Neural cell (in vitro differentiated cells): Measurements from ENCODE around the gene MYOZ2. TPM values are rescaled to one million over a fixed set of nuclear protein-coding genes. Genes with fewer than 3 reads are reported as not detected.
"Not testable (repeated sequence)": the region's sequence is repeated elsewhere in the genome, so short reads cannot be mapped to it uniquely, and the experiment has no call there.

Source experiments
- H2AFZ ChIP-seq: fragments of 200-600, 300-800 bp; sonication (generic), shearing (Covaris generic); 2 replicates; pipeline ENCODE4 v1.6.0; 2014; ENCODE audit warnings: low read depth, mild to moderate bottlenecking, antibody characterized with exemption, low read length, moderate library complexity
- H3F3A ChIP-seq: fragments of 200-600 bp; shearing (Covaris generic); 2 replicates; pipeline ENCODE4 v1.6.1; 2016; ENCODE audit warnings: mild to moderate bottlenecking, moderate library complexity, mixed read lengths, antibody characterized with exemption, low read length; ENCODE audit not compliant: insufficient read depth, poor library complexity, severe bottlenecking
- H3K27ac ChIP-seq: fragments of 200-600, 300-800 bp; sonication (generic), shearing (Covaris generic); 2 replicates; pipeline ENCODE4 v1.5.1; 2014; ENCODE audit warnings: mild to moderate bottlenecking, low read length, moderate library complexity
- H3K27me3 ChIP-seq: fragments of 300-800, 200-600 bp; sonication (generic), shearing (Covaris generic); 2 replicates; pipeline ENCODE4 v1.6.0; 2014; ENCODE audit warnings: mild to moderate bottlenecking, low read depth, low read length, moderate library complexity; ENCODE audit not compliant: insufficient read depth
- H3K36me3 ChIP-seq: fragments of 300-800, 200-600 bp; sonication (generic), shearing (Covaris generic); 2 replicates; pipeline ENCODE4 v1.5.1; 2014; ENCODE audit warnings: mild to moderate bottlenecking, antibody characterized with exemption, low read length, moderate library complexity; ENCODE audit not compliant: insufficient read depth
- H3K4me2 ChIP-seq: fragments of 300-800, 200-600 bp; sonication (generic), shearing (Covaris generic); 2 replicates; pipeline ENCODE4 v1.6.0; 2014; ENCODE audit warnings: mild to moderate bottlenecking, low read length
- H3K4me3 ChIP-seq: fragments of 300-800, 200-600 bp; sonication (generic), shearing (Covaris generic); 2 replicates; pipeline ENCODE4 v1.5.1; 2014; ENCODE audit warnings: mild to moderate bottlenecking, low read length, moderate library complexity
- H3K79me2 ChIP-seq: fragments of 200-600 bp; shearing (Covaris generic); replicated peaks from 2 replicates; pipeline ENCODE4 v1.6.0; 2014; ENCODE audit warnings: mild to moderate bottlenecking, low read length, moderate library complexity; ENCODE audit not compliant: insufficient read depth
- H3K9ac ChIP-seq: fragments of 300-800, 200-600 bp; sonication (generic), shearing (Covaris generic); 2 replicates; pipeline ENCODE4 v1.6.1; 2016; ENCODE audit warnings: mild to moderate bottlenecking, low read length, mixed read lengths
- H3K9me2 ChIP-seq: fragments of 200-600 bp; shearing (Covaris generic); 2 replicates; pipeline ENCODE4 v1.6.1; 2016; ENCODE audit warnings: mild to moderate bottlenecking, low read length, mixed read lengths; ENCODE audit not compliant: insufficient read depth
- H3K9me3 ChIP-seq: fragments of 200-600, 300-800 bp; sonication (generic), shearing (Covaris generic); 2 replicates; pipeline ENCODE4 v1.6.1; 2016; ENCODE audit warnings: mild to moderate bottlenecking, mixed run types, low read length, moderate library complexity, mixed read lengths
- H4K20me1 ChIP-seq: fragments of 200-600 bp; shearing (Covaris generic); 2 replicates; pipeline ENCODE4 v1.6.1; 2016; ENCODE audit warnings: mild to moderate bottlenecking, mixed run types; ENCODE audit not compliant: insufficient read depth
- EP300 ChIP-seq: fragments of 450-650 bp; conservative IDR thresholded peaks from 2 replicates; pipeline ENCODE4 v1.6.1; 2014; ENCODE audit warnings: antibody characterized with exemption, mild to moderate bottlenecking, moderate library complexity; ENCODE audit not compliant: poor library complexity, severe bottlenecking
- EZH2 ChIP-seq: fragments of 200-600, 300-800 bp; shearing (Covaris generic), sonication (generic); IDR thresholded peaks from 2 replicates; pipeline ENCODE4 v1.6.1; 2014; ENCODE audit warnings: antibody characterized with exemption, low read length, borderline replicate concordance, mild to moderate bottlenecking; ENCODE audit not compliant: insufficient read depth, poor library complexity, severe bottlenecking
- MXI1 ChIP-seq: fragments of 450-650 bp; conservative IDR thresholded peaks from 2 replicates; pipeline ENCODE4 v1.6.1; 2014; ENCODE audit warnings: antibody characterized with exemption, mild to moderate bottlenecking; ENCODE audit not compliant: poor library complexity, severe bottlenecking
- POLR2AphosphoS5 ChIP-seq: IDR thresholded peaks from 2 replicates; pipeline ENCODE4 v1.6.1; 2012
- RAD21 ChIP-seq: fragments of 450-650 bp; conservative IDR thresholded peaks from 2 replicates; pipeline ENCODE4 v1.6.1; 2014; ENCODE audit warnings: antibody characterized with exemption, mild to moderate bottlenecking, moderate library complexity
- SMC3 ChIP-seq: fragments of 450-650 bp; conservative IDR thresholded peaks from 2 replicates; pipeline ENCODE4 v1.6.1; 2014; ENCODE audit warnings: antibody characterized with exemption, mild to moderate bottlenecking, moderate library complexity; ENCODE audit not compliant: poor library complexity
- TAF1 ChIP-seq: IDR thresholded peaks from 2 replicates; pipeline ENCODE4 v1.6.1; 2012; ENCODE audit warnings: low read depth
- polyA plus RNA-seq: library from polyadenylated mRNA; depleted of rRNA; stranded (reverse); fragments of >200 nt; gene quantifications from 2 replicates; pipeline ENCODE4 v1.2.3, GENCODE V29; 2014
- TF ChIP-seq, protein P1 (sequence below): IDR thresholded peaks from 2 replicates; pipeline ENCODE4 v1.6.1; 2012; ENCODE audit warnings: borderline replicate concordance
- TF ChIP-seq, protein P2 (sequence below): fragments of 450-650 bp; IDR thresholded peaks from 2 replicates; pipeline ENCODE4 v1.5.1; 2014; ENCODE audit warnings: antibody characterized with exemption, mild to moderate bottlenecking, moderate library complexity; ENCODE audit not compliant: poor library complexity, severe bottlenecking

Gene MYOZ2
- polyA plus RNA-seq, 1 donor from 2014 or later = not detected

DNA sequence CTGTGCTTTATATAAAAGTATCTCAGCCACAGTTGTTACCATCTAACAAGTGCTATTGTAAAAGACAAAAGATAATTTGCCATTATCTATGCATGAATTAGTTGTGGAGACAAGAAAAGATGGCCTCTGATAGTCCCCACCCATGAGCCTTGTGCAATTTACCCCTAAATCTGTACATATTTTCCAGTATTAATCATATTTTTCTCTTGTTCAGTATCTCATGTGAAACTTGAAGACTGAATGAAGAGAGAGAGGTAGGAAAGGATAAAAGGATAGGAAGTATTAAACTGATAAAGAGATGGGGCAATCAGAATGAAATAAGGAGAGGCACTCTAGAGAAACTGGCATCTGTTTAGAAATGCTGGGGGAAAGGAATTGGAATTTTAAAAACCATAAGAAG lies 3.7 kb downstream of the MYOZ2 start:
- Histone ChIP-seq H3K9me2 (no peaks in the 10 kb centered on the region), H3K9ac (no peak overlapping the region), H3K9me3 (no peaks in the 10 kb centered on the region), H2AFZ (no peak overlapping the region), H3K4me3 (no peak overlapping the region), H3K79me2 (no peaks in the 10 kb centered on the region), H3F3A (no peaks in the 10 kb centered on the region), H3K4me2 (no peak overlapping the region), H3K36me3 (no peaks in the 10 kb centered on the region), H3K27me3 (no peaks in the 10 kb centered on the region), H3K27ac (no peak overlapping the region), H4K20me1 (no peaks in the 10 kb centered on the region)
- TF ChIP-seq MXI1 = no peak

DNA sequence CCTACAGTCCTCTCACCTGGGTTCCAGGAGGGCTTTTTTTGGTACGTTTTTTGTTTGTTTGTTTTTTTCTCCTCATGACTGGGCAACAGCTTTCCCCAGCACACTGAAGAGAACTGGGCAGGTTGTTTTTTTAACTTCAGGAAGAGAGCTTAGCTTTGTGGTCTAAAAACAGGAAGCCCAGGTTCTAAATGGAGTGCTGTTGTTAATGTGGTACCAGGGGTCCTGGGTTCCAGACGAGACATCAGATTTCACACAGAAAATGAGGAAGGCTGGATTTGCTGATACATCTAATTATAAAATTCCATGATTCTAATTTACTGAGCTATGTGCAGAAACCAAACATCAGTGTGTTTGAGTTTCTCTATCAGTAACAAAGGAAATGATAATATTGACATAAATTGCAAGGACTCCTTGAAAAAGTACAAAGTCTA lies 4.2 kb downstream of the MYOZ2 start:
- Histone ChIP-seq H3K4me2 (no peak overlapping the region), H3K27ac (no peak overlapping the region), H3K27me3 (no peaks in the 10 kb centered on the region), H3K36me3 (no peaks in the 10 kb centered on the region), H3K9me2 (no peaks in the 10 kb centered on the region), H3K79me2 (no peaks in the 10 kb centered on the region), H2AFZ (no peak overlapping the region), H3K9ac (no peak overlapping the region), H3F3A (no peaks in the 10 kb centered on the region), H3K4me3 (no peak overlapping the region), H3K9me3 (no peaks in the 10 kb centered on the region), H4K20me1 (no peaks in the 10 kb centered on the region)
- TF ChIP-seq, protein P1, sequence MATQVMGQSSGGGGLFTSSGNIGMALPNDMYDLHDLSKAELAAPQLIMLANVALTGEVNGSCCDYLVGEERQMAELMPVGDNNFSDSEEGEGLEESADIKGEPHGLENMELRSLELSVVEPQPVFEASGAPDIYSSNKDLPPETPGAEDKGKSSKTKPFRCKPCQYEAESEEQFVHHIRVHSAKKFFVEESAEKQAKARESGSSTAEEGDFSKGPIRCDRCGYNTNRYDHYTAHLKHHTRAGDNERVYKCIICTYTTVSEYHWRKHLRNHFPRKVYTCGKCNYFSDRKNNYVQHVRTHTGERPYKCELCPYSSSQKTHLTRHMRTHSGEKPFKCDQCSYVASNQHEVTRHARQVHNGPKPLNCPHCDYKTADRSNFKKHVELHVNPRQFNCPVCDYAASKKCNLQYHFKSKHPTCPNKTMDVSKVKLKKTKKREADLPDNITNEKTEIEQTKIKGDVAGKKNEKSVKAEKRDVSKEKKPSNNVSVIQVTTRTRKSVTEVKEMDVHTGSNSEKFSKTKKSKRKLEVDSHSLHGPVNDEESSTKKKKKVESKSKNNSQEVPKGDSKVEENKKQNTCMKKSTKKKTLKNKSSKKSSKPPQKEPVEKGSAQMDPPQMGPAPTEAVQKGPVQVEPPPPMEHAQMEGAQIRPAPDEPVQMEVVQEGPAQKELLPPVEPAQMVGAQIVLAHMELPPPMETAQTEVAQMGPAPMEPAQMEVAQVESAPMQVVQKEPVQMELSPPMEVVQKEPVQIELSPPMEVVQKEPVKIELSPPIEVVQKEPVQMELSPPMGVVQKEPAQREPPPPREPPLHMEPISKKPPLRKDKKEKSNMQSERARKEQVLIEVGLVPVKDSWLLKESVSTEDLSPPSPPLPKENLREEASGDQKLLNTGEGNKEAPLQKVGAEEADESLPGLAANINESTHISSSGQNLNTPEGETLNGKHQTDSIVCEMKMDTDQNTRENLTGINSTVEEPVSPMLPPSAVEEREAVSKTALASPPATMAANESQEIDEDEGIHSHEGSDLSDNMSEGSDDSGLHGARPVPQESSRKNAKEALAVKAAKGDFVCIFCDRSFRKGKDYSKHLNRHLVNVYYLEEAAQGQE = no peak
- TF ChIP-seq, protein P2, sequence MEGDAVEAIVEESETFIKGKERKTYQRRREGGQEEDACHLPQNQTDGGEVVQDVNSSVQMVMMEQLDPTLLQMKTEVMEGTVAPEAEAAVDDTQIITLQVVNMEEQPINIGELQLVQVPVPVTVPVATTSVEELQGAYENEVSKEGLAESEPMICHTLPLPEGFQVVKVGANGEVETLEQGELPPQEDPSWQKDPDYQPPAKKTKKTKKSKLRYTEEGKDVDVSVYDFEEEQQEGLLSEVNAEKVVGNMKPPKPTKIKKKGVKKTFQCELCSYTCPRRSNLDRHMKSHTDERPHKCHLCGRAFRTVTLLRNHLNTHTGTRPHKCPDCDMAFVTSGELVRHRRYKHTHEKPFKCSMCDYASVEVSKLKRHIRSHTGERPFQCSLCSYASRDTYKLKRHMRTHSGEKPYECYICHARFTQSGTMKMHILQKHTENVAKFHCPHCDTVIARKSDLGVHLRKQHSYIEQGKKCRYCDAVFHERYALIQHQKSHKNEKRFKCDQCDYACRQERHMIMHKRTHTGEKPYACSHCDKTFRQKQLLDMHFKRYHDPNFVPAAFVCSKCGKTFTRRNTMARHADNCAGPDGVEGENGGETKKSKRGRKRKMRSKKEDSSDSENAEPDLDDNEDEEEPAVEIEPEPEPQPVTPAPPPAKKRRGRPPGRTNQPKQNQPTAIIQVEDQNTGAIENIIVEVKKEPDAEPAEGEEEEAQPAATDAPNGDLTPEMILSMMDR = no peak
- TF ChIP-seq SMC3 = no peak
- TF ChIP-seq RAD21 = no peak
- no peak for TF ChIP-seq EZH2
- no peak for TF ChIP-seq EP300
- TF ChIP-seq TAF1 = no peak
- TF ChIP-seq POLR2AphosphoS5 = no peak
- TF ChIP-seq MXI1 = no peak

DNA sequence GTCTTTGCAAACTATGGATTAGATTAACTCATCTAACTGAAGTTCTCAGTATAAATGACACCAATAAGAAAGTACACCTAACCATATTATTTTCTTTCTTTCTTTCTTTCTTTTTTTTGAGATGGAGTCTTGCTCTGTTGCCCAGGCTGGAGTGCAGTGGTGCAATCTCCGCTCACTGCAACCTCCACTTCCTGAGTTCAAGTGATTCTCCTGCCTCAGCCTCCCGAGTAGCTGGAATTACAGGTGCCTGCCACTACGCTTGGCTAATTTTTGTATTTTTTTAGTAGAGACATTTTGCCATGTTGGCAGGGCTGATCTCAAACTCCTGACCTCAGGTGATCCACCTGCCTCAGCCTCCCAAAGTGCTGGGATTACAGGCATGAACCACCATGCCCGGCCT lies 5.7 kb downstream of the MYOZ2 start:
- H3K9me2 ChIP-seq, H3K79me2 ChIP-seq, H3F3A ChIP-seq, H2AFZ ChIP-seq, H3K27me3 ChIP-seq, H3K4me3 ChIP-seq, H3K9ac ChIP-seq, H3K4me2 ChIP-seq, H3K36me3 ChIP-seq, H4K20me1 ChIP-seq, H3K27ac ChIP-seq, H3K9me3 ChIP-seq: not testable (repeated sequence)
